ENCODE results near the gene ZNF540.
"Not testable (repeated sequence)": the region's sequence is repeated elsewhere in the genome, so short reads cannot be mapped to it uniquely, and the experiment has no call there.

Gene ZNF540

DNA sequence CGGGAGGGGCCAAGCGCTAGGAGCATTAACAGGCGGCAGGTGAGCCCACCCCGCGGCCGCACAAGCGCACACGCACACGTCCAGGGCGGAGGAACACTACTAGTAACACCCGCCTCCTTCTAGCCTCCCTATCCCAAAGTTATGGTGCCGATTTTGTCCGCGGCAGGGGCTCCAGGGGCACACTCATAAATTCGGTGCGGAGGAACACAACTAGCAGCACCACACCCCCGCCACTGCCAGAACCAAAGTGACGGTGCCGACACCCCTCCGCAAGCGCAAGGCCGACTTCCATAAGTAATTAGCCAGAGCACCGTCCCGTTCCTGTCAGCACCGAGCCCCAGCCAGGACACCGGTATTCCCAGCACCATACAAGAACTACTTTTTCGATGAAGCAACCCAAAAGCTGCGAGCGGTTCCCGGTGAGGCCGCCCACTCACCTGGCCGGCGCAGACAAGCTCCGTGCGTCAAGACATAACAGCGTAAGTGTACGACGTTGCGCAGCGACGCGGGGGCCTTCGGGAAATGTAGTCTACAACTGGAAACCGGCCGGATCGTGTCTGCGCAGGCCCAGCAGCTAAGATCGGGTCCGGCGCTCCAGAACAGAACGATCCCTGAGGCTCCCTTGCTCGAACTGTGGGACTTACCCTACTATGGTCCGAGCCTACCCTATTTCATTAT is at the start of gene ZNF540, which contains the start of gene ZNF571:
ZNF540 (plus strand) TSS at position 573 of the 678 bp plus-strand sequence. CDS start 3,572 bp downstream, outside the sequence.
ZNF571 (minus strand) TSS at position 489 of the 678 bp plus-strand sequence. CDS start 8,116 bp downstream, outside the sequence.
- DNase-seq (ENCODE audit: low spot score) = peak; percentile 19

GRCh38 chr19:37551129-37551993 is 43.3 kb upstream of the ZNF540 start:
- no peak for DNase-seq (ENCODE audit: low spot score)

DNA sequence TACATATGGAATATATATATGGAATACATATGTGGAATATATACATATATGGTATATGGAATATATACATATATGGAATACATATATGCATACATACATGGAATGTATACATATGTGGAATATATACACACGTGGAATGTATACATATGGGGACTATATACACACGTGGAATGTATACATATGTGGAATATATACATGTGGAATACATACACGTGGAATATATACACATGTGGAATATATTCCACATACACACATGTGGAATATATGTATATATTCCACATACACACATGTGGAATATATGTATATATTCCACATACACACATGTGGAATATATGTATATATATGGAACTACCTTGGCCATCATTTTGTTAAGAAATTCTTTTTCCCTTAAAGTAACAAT is 31.2 kb upstream of the ZNF540 start:
- no peak for DNase-seq (ENCODE audit: low spot score)

GRCh38 chr19:37564624-37565369 is 29.9 kb upstream of the ZNF540 start:
- DNase-seq (ENCODE audit: low spot score) = no peak

DNA sequence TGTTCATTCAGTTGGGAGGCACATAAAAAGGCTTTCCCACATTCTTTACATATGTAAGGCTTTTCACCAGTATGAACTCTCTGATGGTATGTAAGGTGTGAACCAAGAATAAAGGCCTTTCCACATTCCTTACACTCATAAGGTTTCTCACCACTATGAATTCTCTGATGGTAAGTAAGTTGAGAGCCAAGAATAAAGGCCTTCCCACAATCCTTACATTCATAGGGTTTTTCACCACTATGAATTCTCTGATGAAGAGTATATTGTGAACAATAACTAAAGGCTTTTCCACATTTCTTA is 29.4 kb upstream of the ZNF540 start:
- no peak for DNase-seq (ENCODE audit: low spot score)

DNA sequence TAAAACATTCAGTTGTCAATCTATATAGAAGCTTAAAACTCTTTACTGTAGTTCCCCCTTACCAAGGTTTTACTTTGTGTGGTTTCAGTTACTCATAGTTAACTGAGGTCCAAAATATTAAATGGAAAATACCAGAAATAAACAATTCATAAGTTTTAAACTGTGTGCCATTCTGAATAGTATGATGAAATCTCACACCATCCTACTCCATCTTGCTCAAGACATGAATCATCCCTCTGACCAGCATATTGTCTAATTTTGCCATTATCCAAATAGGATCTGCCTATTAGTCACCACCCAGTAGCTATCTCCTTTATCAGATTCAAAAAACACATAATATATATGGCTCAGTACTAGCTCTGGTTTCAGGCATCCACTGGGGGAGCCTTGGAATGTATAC is 22.5 kb upstream of the ZNF540 start:
- no peak for DNase-seq (ENCODE audit: low spot score)

GRCh38 chr19:37583340-37583739 is 11.3 kb upstream of the ZNF540 start:
- no peak for DNase-seq (ENCODE audit: low spot score)

- no peak for DNase-seq (ENCODE audit: low spot score)
These were observed 726 bp upstream of the ZNF540 start for GRCh38 chr19:37593996-37594303.

GRCh38 chr19:37594982-37595382 is 306 bp downstream of the ZNF540 start:
- no peak for DNase-seq (ENCODE audit: low spot score)

DNA sequence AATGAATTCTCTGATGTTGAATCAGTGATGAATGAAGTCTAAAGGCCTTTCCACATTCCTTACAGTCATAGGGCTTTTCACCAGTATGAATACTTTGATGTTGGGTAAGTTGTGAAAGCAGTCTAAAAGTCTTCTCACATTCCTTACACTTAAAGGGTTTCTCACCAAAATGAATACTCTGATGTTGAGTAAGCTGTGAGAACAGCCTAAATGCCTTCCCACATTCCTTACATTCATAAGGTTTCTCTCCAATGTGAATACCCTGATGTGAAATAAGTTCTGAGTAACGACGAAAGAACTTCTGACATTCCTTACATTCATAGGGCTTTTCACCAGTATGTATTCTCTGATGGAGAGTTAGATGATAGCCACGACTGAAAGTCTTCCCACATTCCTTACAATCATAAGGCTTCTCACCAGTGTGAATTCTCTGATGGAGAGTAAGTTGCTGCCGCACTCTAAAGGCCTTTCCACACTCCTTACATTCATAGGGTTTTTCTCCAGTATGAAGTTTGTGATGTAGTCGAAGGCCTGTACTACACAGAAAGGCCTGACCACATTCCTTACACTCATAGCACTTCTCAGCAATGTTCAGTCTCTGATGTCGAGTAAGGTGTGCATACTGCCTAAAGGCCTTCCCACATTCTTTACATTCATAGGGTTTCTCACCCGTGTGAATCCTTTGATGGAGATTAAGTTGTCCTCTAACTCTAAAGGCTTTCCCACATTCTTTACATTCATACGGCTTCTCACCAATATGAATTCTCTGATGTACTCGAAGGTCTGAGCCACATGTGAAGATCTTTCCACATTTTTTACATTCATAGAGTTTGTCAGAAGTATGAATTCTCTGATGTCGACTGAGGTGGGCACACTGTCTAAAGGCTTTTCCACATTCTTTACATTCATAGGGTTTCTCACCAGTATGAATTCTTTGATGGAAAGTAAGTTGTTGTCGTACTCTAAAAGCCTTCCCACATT is 40.7 kb downstream of the ZNF540 start:
- no peak for DNase-seq (ENCODE audit: low spot score)

DNA sequence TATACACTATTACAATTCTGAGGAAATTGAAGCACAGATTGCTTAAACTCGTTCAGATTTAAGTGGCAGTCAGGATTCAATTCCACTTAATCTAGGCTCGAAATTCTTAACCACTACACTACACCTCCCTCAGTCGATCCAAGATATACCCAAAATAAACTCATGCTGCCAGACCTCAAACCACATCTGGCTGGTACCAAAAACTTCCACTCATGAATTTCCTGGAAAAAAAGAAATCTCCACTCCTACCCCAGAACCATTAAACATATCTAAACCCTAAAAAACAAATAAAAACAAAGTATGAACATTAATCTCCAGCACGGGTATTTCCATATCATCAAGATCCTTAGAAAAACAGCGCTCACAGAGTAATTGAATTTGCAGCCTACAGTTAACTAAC is 59.4 kb downstream of the ZNF540 start:
- DNase-seq (ENCODE audit: low spot score) = no peak

DNA sequence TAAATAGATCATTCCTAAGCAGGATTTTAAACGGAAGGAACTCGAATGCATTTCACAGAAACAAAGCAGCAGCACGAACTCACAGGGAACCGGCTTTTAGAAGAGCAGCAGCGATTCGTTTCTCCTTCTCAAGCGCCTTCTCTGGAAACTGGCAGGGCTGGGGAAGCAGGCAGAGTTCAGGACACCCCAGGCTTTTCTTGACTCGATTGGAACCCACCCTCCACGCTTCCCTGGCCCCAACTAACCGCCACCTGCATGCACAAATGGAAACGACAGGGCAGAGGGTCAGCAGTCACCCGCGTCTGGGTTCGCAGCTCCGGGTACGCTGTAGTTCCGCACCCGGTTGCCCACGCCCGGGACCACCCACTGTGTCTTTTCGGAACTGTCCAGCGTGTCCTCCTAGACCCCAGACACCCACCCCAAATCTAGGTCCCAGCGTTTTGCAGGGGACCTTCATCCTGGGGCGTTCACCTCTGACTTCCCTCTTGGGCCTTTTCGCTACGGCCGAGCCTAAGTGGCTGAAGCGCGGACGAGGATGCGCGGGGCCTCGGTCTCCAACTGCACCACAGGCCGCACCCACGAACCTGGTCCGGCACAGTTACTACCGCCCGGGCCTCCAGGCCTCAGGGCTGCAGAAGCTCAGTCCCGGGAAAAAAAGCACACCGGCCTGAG is 60.1 kb downstream of the ZNF540 start:
- DNase-seq (ENCODE audit: low spot score) = no peak

DNA sequence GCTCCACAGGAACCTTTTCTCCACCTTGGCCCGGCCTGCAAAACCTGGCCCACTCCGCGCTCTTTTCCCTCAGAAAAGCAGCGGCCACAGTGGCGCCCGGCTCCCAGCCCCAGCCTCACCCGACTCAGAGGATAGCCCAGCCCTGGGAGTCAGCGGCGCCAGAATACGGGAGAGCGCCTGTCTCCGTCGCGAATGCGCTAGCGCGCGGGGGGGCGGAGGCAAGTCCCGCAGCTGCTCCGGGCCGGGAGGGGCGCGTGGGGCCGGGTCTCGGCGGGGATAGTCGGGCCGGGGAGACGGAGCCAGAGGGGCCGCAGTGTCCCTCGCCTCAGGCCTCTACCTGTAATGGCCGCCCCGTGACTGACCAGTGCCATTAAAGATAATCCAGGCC is 60.6 kb downstream of the ZNF540 start, which contains the start of gene ZFP30:
ZFP30 (minus strand) TSS at position 165 of the 388 bp plus-strand sequence. CDS start 7,643 bp downstream, outside the sequence.
- DNase-seq (ENCODE audit: low spot score) = no peak

- DNase-seq (ENCODE audit: low spot score) = no peak
These were observed 61.2 kb downstream of the ZNF540 start for GRCh38 chr19:37655689-37656371.

- DNase-seq (ENCODE audit: low spot score) = not testable (repeated sequence)
These were observed 62.5 kb downstream of the ZNF540 start for GRCh38 chr19:37657157-37657556.

Data from hematopoietic multipotent progenitor cell treated with erythropoietin and hydrocortisone succinate and interleukin-3 and kit ligand, for 17 days (in vitro differentiated cells).